Epidermal melanocyte (primary cell): ENCODE results near the gene BBLN.
"Not testable (repeated sequence)": the region's sequence is repeated elsewhere in the genome, so short reads cannot be mapped to it uniquely, and the experiment has no call there.

Source experiments
- DNase-seq: peaks from one replicate; pipeline ENCODE4 v3.0.0; 2011; ENCODE audit warnings: low spot score; ENCODE audit not compliant: insufficient read length

The BBLN gene

DNA sequence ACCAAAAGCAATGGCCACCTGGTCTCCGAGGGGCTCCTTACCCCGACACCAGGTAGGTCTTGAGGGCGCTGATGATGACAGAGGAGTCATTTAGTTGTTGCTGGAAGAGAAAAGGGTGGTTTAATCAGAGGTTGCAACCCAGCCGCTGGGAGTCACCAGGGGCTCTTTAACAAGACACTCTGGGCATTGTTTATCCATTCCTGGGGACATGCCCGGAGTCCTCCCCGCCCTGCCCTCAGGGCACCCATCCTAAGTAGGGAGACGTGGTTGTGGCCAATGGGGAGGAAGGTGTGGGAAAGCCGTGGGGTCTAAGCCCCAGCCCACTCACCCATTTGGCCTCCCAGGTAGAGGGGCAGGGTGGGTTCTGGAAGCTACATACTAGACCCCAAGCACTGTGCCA, 35.6 kb upstream of the BBLN start:
- no peak for DNase-seq

DNA sequence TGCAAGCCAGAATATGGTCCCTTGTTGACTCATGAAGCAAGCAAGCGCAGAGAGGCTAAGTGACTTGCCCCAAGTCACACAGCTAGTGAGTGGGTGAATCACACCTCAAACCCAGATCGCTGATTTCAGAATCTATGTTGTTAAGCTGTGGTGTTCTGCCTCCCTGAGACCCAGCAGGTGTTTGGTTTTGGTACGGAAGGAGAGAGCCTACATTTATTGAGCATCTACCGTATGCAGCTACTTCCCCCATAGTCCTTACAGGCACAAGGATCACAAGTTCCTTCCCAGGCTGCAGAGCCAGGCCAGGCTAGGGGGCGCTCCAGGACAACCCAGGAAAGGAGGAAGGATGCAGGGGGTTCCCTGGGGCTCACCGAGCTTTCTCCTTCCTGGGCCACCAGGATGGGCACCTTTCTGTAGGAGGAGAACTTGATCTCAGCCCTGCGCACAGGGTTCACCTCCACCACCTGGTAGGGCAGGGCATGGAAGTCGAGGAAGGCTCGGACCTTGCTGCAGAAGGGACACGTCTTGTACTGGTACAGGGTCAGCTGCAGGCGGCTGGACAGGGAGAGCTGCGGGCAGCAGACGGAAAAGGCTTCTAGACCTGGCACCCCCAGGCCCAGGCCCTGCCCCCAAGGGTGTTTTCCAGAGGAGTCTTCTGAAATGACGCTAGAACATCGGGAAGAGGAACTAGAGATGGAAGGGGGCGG, 35.0 kb upstream of the BBLN start:
- no peak for DNase-seq

DNA sequence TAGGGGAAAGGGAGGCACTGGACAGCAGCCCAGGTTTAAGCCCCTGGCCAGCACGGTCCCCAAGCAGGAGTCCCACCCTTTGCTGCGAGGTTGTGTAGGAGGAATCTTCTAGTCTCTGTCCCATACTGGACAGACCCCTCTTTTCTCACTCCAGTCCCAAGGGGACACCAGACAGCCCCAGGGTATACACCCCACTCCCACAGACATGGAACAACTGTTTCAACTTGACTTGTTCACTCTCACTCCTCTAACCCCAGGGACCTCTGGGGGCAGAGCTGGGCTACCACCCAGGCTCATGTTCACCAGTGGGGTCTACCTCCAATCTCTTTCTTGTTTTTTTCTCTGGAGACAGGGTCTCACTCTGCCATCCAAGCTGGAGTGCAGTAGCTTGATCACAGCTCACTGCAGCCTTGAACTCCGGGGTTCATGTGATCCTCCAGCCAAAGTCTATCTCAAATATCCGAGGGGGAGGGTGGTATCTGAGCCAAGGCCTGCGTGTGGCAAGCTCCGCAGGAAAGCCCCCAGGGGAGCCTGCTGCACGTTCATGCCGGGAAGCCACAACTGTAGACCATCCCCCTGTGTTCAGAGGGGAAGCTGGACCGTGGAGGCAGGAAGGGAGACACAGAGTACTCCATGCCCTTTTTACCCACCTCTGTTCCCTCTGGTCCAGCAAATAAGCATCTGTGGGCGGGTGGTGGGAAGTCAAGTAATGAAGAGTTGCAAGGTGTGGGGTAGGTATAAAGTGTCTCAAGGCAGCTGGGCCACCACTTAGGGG, 34.3 kb upstream of the BBLN start:
- no peak for DNase-seq

DNA sequence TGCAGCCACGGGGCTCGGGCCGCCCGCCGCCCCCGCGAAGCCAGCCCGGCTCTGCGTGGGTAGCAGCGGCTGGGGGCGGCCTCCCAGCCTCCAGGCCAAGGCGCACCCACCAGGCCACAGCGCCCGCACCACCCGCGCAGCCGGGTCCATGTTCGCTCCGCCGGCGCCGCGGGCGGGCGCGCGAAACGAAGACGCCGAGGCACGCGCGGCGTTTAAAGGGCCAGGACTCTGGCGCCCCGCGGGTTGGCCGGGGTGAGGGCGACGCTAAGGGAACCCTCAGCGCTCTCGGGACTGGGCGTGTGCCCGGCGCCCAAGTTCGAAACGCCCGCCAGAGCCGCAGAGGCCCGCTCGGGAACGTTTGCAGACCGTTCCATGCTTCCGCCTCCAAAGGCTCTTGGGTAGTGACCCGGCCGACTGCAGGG, 32.5 kb upstream of the BBLN start, which contains the start of gene PTGES2:
TSS of gene PTGES2 (minus strand) at position 162 of the 422 bp plus-strand sequence. CDS start at position 150, 12 bp downstream.
- DNase-seq = peak; percentile 37

DNA sequence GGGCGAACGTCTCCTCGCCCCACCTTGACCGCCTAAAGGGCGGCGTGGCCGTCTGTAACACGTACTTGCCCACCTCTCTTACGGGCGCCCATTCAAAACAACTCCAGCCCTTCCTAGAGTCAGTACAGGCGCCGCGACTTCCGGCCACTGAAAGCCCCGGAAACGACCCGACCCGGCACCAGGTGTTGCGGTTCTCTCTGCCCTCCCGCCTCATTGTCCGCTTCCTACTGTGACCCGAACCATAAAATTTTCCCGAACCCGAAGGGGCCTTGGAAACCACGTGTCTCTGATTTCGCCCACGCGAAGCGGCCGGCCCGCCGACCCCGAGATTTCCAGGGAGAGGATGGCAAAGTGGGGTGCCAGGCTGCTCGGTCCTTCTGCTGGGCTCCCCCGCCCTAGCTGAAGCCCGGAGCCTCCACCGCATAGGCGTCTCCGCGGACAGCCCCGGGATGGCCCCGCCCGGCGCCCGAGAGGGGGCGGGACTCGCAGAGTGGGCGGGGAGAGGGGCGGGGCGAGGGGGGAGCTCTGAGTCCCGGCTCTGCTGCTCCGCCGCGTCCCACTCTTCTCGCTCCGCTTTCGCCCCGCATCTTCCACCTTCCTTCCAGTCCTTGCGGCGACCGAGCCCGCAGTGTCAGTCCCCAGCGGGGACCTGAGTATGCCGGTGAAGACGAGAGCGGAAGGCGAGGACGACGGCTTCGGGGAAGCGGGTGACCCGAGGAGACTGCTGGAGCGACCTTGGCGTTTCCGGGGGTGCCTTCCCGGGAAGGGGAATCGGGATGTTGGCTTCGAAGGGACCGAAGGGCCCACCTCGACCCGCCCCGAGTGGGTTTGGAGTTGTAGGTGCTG, 31.9 kb upstream of the BBLN start:
- peak; percentile 58 for DNase-seq

DNA sequence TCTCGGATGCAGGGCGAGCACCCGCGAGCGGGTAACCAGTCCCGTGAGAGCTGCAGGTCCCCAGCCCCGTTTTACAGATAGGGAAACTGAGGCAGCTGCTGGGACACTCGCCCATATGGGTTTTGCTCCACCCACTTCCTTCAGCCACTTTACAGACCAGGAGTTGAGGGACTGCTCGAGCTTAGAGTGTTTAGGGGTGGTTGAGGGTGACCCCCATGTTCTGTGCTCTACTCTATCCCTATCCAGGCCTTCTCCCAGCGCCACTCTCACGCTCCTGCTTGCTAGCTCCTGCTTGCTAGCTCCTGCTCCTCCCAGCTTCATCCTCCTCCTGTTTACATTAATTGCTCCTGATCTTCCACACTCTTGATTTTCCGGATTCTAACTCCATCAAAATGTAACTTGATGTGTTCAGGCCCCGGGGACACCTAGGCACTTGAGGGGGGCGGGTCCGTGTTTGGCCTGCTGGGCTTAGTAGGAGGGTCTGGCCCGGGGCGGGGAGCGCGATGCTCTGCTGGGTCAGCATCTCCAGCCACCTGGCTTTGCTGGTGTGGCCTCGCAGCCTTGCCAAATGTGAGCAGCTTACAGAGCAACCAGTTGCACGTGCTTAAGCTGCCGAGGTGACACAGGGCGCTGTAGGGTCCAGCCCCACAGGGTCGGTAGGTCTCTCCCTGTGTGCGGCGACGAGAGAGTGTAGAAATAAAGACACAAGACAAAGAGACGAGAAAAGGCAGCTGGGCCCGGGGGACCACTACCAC, 31.1 kb upstream of the BBLN start:
- no peak for DNase-seq

DNA sequence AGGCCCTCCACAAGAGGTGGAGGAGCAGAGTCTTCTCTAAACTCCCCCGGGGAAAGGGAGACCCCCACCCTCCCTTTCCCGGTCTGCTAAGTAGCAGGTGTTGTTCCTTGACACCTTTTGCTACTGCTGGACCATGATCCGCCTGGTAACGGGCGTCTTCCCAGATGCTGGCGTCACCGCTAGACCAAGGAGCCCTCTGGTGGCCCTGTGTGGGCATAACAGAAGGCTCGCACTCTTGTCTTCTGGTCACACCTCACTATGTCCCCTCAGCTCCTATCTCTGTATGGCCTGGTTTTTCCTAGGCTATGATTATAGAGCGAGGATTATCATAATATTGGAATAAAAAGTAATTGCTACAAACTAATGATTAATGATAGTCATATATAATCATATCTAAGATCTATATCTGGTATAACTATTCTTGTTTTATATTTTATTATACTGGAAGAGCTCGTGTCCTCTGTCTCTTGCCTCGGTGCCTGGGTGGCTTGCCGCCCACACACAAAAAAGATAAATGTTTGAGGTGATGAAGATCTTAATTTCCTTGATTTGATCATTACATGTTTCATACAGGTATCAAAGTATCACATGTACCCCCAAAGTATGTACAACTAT, 30.0 kb upstream of the BBLN start:
- not testable (repeated sequence) for DNase-seq

DNA sequence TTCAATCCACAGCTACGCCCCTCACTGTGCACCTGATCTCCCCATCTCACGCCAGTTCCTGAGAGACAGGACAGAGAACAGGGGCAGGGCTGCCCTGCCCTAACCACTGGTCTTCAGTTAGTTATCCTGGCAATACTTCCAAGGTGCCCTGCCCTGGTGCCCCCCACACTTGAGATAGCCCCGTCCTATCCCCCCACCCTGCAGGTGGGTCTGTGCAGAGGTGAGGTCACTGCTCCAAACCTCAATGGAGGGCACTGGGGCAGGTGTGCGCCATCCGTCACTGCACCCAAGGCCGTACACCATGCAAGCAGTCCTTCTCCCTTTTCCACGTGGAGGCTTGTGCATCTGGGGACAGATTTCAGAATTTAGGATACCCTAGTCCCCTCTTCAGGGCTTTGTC, 29.4 kb upstream of the BBLN start:
- not testable (repeated sequence) for DNase-seq

DNA sequence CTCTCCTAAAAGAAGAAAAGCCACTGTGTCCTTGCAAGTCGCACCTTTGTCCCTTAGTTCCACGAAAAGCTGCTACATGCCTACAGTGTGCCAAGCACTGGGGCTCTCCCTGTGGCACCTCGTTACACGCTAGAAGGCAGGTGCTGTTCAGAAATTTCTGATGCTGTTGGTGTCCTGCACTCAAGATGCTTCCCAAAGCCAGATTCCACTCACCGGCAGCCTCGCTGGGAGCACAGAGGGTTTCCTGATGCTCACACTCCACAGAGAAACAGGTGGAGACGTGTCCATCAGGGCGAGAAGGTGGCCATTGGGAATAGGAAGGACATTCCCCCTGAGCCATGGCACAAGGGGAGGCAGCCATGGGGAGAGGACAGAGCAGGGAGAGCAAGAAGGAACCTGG, 28.7 kb upstream of the BBLN start:
- not testable (repeated sequence) for DNase-seq

DNA sequence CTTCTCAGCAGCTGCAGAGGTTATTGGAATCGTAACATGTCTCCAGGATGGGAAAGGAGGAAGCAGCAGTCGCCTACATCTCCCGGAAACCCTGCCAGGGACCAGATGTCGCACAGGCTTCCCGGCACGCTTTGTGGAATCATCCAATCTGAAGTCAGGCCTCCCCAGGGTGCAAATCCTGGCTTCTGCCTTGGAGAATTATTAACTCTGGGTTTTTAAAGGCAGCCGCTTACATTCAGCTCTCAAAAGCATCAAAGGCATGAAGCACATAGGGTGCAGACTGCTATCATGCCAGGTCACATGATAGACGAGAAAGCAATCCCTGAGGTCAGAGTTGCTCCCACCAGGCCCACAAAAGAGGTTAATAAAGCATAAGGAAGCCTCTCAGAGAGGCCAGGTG, 27.9 kb upstream of the BBLN start:
- DNase-seq = not testable (repeated sequence)

DNA sequence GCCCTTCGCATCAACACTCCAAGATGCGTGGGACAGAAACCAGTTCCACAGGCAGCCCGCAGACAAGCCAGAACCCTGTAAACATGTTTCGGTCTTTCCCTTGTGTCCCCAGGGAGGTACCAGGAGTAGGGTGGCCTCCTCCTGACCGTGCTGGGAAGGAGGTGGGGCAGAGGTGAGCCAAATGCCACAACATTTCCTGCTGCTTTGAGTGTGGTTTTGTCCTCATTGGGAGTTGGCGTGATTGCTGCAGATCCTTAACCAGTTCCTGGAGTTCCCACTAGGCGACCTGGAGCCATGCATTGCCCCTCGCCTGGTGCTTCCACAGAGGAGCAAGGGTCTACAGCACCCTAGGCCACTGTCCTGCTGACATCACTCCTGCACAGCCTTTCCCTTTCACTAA, 24.5 kb upstream of the BBLN start:
- DNase-seq = not testable (repeated sequence)

DNA sequence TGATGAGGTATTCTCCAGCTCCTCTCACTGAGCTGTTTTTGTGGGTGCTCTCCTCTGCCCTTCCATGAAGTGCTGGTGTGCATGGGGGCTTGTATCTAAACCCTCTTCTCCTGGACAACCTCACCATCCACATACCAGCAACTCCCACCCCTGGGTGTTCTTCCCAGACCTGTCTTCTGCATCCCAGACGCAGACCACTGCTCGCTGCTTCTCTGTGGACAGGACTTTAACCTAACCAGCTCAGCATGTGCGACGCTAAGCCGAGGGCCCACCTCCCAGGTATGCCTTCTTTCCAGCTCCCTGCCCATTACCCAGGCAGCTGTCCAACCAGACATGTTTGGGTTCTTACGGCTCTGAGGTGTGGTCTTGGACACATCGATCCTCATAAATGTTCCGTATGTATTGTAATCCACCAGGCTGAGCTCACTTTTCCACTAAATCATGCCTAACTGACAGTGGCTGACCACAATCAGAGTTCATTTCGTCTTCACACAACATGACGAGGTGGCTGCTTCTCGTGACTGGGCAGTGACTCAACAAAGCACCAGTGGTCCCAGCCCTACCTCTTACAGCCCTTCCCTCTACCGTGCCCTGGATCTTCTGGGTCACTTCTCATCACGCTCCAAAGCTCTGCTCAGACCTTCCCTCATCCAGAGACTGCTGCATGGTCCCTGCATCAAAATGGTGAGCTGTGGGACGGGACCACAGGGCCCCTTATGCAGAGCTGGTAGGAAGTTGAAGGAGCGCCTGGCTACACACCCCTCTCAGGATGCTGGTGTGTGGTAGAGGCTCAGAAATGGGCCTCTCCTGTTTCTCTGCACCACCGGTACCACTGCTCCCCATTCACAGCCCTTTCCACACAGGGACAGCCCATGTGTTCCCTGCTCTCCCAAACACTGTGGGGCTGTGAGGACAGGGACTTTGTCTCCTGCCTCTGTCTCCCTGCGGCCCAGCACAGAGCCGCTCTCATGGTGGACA, 23.0 kb upstream of the BBLN start:
- DNase-seq = no peak

DNA sequence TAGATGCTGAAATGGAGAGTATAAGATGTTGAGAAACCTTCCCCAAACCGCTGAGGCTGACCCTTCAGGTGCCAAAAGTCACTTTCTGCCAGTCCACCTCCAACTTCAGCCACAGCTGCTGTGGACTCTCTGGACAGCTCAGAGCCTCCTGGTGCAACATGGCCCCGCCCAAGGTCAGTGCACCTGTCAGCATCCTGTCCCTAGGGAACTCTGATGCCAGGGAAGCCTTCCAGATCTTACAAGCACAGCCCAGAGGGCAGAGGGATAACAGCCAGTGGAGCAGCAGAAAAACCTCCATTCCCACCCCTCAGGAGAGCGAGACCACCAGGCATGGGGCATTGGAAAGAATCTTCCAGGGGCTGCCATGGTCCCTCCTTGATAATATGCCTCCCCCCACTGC, 22.1 kb upstream of the BBLN start:
- DNase-seq = no peak

DNA sequence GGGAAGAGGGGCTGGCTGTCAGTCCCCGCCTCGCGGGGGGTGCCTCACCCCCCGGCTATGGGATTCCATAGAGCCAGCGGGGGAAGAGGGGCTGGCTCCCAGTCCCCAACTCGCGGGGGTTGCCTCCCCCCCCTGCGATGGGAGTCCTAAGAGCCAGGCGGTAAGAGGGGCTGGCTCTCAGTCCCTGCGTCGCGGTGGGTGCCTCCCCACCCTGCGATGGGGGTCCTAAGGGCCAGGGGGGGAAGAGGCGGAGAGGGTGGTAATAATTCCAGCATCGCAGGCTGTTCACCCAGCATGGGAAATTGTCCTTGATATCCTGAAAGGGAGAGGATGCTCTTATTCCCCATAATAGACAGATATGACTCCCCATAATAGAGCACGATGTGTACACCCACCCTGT, 20.4 kb upstream of the BBLN start:
- DNase-seq = no peak

DNA sequence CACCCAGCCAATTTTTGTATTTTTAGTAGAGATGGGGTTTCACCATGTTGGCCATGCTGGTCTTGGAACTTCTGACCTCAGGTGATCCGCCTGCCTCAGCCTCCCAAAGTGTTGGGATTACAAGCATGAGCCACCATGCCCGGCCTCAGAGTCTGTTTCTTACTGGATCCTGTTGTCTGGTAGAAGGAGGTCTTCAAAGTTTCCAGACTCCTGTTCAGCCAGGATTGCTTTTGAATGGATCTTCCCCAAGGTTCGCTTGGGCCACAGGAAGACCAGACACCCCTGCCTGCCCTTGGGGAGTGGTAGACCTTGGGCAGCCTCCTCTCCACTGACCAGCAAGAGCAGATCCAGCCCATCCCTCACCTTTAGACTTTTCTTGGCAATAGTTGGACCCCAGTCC, 18.5 kb upstream of the BBLN start:
- DNase-seq = no peak

DNA sequence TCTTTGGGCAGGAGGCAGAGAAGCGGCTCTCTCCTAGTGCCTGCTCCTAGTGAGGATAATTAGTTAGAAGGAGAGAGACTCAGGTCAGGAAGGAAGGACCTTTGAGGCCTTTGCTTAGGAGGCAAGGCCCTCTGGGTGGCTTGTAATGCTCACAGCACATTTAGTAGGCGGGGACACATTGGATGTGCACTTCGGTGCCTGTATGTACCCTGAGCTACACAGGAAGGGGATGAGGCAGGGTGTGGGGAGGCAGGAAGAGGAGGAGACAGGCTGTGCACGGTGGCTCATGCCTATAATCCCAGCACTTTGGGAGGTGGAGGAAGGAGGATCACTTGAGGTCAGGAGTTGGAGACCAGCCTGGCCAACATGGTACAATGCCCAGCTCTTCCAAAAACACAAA, 18.0 kb upstream of the BBLN start:
- DNase-seq = no peak

DNA sequence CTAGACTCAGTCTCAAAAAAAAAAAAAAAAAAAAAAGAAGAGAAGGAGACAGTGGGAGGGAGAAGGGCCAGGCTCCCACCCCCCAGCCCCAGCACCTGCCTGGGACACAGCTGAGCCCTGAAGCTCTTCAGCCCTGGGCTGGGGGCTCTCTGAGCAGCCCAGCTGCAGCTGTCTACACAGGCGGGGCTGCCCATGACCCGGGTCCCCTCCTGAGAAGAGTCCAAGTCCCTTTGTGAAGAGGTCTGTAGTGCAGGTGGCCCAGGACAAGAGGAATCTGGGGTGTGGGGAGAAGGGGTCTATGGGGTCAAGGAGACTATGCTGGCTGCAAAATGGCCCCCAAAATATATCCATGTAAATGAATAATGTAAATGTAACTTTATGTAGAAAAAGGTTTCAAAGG, 17.5 kb upstream of the BBLN start:
- DNase-seq = no peak

DNA sequence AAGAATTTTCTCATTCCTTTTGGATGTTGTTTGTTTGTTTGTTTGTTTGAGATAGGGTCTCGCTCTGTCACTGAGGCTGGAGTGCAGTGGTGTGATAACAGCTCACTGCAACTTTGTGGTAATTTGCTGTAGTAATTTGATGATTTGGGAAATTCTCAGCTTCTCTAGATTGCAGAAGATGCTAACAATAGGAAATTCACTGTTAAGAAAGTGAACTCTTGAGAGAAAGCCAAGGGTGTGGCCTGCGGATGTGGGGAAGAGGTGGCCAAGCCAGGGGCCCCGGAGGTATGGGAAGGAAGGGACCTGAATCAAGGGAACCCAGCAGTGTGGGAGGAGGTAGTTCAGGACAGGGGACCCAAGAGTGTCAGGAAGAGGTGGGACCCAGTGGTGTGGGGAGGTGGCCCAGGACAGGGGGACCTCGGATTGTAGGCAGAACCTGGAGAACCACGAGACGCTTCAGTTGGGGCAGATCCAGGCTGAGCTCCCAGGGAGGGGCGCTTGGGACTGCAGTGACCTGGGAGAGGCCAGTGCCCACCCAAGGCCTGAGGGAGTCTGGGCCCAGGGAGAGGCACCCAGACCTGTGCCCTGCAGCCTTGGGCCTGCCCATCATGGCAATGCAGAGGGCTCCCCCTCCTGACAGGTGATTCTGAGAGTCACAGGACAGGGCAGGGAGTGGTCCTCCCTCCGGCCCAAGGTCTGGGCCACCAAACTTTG, 16.4 kb upstream of the BBLN start:
- DNase-seq = no peak
